HG03103 (cell line): ENCODE results near the gene TMEM121B.

Experiments
- ATAC-seq: cut with Tn5 transposase; IDR thresholded peaks from one replicate; pipeline ENCODE4 v1.9.1; 2021; ENCODE audit warnings: low read depth; ENCODE audit not compliant: unreplicated experiment

The TMEM121B gene

GRCh38 chr22:17113600-17113999 lies 7.6 kb downstream of the TMEM121B start:
- ATAC-seq: no peak

GRCh38 chr22:17112491-17113042 lies 8.6 kb downstream of the TMEM121B start:
- ATAC-seq: no peak

- no peak for ATAC-seq
These were observed 10.2 kb downstream of the TMEM121B start for GRCh38 chr22:17110791-17111550.

- no peak for ATAC-seq
These were observed 11.2 kb downstream of the TMEM121B start for GRCh38 chr22:17109976-17110375.

GRCh38 chr22:17109113-17109865 lies 11.9 kb downstream of the TMEM121B start:
- no peak for ATAC-seq

- no peak for ATAC-seq
These were observed 12.7 kb downstream of the TMEM121B start for GRCh38 chr22:17108256-17109112.

- no peak for ATAC-seq
These were observed 13.7 kb downstream of the TMEM121B start for GRCh38 chr22:17107547-17107810.

GRCh38 chr22:17106785-17107546 lies 14.2 kb downstream of the TMEM121B start:
- no peak for ATAC-seq

- ATAC-seq: no peak
These were observed 14.9 kb downstream of the TMEM121B start for GRCh38 chr22:17106161-17106784.

- no peak for ATAC-seq
These were observed 15.7 kb downstream of the TMEM121B start for GRCh38 chr22:17105143-17106129.

- no peak for ATAC-seq
These were observed 16.7 kb downstream of the TMEM121B start for GRCh38 chr22:17104336-17104935.

GRCh38 chr22:17103351-17103750 lies 17.8 kb downstream of the TMEM121B start:
- no peak for ATAC-seq

GRCh38 chr22:17102297-17102667 lies 18.9 kb downstream of the TMEM121B start:
- ATAC-seq: no peak

- ATAC-seq: no peak
These were observed 19.5 kb downstream of the TMEM121B start for GRCh38 chr22:17101475-17102296.

- no peak for ATAC-seq
These were observed 20.5 kb downstream of the TMEM121B start for GRCh38 chr22:17100621-17101020.

GRCh38 chr22:17098379-17098819 lies 22.8 kb downstream of the TMEM121B start:
- ATAC-seq: no peak

- ATAC-seq: no peak
These were observed 23.5 kb downstream of the TMEM121B start for GRCh38 chr22:17097701-17098100.
